ENCODE measurements around the gene C6orf141.

Gene C6orf141

DNA sequence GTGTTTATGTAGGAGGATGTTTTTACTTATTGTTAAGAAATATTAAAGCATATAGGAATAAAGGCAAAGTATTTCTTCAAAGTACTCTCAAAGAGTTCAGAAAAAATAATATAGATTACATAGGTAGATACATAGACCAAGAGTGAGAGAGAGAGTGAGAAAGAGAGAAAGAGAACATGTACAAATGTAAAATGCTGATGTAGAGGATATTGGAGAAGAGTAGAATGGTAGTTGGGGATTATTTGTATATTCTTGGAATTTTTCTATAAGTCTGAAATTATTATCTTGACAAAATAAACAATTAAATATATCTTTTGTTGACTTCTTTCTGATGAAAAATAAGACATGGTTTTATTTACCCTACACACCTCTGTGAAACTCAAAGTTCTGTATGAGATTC, 29.2 kb downstream of the C6orf141 start:
- TF ChIP-seq, protein P1, sequence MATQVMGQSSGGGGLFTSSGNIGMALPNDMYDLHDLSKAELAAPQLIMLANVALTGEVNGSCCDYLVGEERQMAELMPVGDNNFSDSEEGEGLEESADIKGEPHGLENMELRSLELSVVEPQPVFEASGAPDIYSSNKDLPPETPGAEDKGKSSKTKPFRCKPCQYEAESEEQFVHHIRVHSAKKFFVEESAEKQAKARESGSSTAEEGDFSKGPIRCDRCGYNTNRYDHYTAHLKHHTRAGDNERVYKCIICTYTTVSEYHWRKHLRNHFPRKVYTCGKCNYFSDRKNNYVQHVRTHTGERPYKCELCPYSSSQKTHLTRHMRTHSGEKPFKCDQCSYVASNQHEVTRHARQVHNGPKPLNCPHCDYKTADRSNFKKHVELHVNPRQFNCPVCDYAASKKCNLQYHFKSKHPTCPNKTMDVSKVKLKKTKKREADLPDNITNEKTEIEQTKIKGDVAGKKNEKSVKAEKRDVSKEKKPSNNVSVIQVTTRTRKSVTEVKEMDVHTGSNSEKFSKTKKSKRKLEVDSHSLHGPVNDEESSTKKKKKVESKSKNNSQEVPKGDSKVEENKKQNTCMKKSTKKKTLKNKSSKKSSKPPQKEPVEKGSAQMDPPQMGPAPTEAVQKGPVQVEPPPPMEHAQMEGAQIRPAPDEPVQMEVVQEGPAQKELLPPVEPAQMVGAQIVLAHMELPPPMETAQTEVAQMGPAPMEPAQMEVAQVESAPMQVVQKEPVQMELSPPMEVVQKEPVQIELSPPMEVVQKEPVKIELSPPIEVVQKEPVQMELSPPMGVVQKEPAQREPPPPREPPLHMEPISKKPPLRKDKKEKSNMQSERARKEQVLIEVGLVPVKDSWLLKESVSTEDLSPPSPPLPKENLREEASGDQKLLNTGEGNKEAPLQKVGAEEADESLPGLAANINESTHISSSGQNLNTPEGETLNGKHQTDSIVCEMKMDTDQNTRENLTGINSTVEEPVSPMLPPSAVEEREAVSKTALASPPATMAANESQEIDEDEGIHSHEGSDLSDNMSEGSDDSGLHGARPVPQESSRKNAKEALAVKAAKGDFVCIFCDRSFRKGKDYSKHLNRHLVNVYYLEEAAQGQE (IDR thresholded peaks at IDR 0.05; ENCODE audit: insufficient read depth in 1 of 2, low read depth in 2 of 2, low read length in 2 of 2), result no peak
- TF ChIP-seq FOXP2 (optimal IDR thresholded peaks at IDR 0.05; ENCODE audit: borderline replicate concordance, extremely low read depth, extremely low read length, insufficient read depth), result no peak
- no peak for TF ChIP-seq POLR2AphosphoS5 (IDR thresholded peaks at IDR 0.05; ENCODE audit: low read depth, low read length)
- TF ChIP-seq SIN3A (IDR thresholded peaks at IDR 0.05; ENCODE audit: borderline replicate concordance, insufficient read depth, low read length), result no peak
- TF ChIP-seq TAF1 (IDR thresholded peaks at IDR 0.05; ENCODE audit: borderline replicate concordance, insufficient read depth, low read length), result no peak

DNA sequence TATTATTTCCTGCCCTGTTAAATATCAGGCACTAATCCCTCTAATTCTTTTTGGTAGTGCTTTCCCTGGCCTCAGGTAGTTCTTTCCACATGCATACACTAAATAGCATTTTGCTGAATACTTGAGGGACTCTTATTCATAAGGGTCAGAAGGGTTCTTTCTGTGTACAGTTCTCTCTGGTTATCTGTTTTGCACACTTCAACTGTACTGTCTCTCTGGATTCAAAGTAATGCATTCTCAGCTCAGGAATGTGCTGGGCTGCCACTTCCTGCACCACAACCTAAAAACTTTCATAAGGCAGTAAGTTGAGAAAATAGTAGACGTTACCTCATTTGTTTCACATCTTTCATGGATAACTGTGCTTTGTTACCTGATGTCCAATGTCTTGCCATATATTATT, 32.1 kb downstream of the C6orf141 start:
- TF ChIP-seq, protein P1 (IDR thresholded peaks at IDR 0.05; ENCODE audit: insufficient read depth in 1 of 2, low read depth in 2 of 2, low read length in 2 of 2), result no peak
- TF ChIP-seq POLR2AphosphoS5 (IDR thresholded peaks at IDR 0.05; ENCODE audit: low read depth, low read length) (no peak), TAF1 (IDR thresholded peaks at IDR 0.05; ENCODE audit: borderline replicate concordance, insufficient read depth, low read length) (no peak), SIN3A (IDR thresholded peaks at IDR 0.05; ENCODE audit: borderline replicate concordance, insufficient read depth, low read length) (no peak), FOXP2 (optimal IDR thresholded peaks at IDR 0.05; ENCODE audit: borderline replicate concordance, extremely low read depth, extremely low read length, insufficient read depth) (no peak)

Data from PFSK-1 (cell line).